KOPT-K1 (cell line): ENCODE measurements around the gene ARHGAP11A.

Experiments
- H3K27ac ChIP-seq: fragments of 200-600 bp; sonication (generic); 2 replicates; pipeline ENCODE4 v1.5.1; 2016; ENCODE audit warnings: antibody characterized with exemption, mild to moderate bottlenecking, low read depth, low read length; ENCODE audit not compliant: poor library complexity, severe bottlenecking
- H3K36me3 ChIP-seq: fragments of 200-600 bp; sonication (generic); 2 replicates; pipeline ENCODE4 v1.5.1; 2017; ENCODE audit warnings: antibody characterized with exemption, mild to moderate bottlenecking, low read length, moderate library complexity; ENCODE audit not compliant: insufficient read depth
- H3K9me3 ChIP-seq: fragments of 200-600 bp; sonication (generic); 2 replicates; pipeline ENCODE4 v1.5.1; 2017; ENCODE audit warnings: antibody characterized with exemption, low read length, mild to moderate bottlenecking; ENCODE audit not compliant: insufficient read depth, poor library complexity, severe bottlenecking

The ARHGAP11A gene

DNA sequence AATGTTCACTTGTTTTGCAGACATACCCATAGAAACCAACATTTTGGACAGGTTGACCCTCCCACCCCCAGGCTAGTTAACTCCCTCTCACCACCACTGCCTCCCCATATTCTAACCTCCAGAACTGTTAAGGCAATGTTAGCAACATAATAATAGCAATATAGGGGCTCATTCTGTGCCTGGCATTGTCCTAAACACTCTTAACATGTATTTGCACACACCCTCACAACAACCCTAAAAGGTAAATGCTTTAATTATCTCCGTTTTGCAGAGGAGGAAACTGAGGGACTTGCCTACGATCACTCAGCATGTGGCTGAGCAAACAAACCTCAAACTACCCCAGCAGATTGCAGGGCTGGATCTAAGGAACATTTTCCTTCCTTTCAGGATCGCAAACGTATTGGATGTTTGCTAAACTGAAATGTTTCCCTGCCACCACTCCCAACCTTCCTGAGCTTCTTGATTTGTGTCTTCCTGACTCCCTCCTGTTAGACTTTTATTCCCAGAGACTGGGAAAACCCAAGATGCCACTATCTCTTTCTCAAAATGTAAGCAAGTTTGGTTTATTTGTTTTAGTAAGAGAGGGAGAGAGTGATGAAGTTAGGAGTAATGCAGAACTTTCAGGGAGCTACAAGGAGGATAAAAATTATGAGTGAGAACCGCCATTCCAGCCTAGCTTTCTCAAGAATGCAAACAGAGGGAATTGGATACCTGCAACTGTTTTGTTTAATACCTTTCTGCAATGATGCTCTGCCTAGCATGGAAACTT is 27.5 kb downstream of the ARHGAP11A start:
- Histone ChIP-seq H3K9me3 (no peaks in the 10 kb centered on the region), H3K27ac (no peak overlapping the region), H3K36me3 (peaks cover 89% of the 10 kb centered on the region)

DNA sequence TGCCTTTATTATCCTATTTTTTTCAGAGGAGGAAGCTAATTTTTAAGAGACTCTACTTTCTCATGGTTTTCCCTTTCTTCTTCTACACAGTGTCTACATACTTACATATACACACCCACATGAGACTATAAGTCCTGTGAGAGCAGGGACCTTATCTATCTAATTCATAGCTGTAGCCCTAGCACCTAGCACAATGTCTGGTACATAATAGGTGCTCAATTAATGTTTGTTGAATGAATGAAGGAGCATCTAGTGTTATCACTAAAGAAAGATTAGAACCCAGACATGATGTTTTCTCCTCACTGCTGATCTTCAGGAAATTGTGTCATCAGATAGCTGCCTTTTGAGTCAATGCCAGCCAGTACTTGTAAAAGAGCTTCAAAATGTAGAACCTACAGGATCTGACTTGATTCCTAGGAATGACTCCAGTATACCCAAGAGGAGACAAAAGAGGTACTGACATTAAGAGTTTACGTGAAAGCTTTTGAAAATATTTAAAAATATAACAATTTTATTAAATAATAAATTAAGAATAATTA is 28.7 kb downstream of the ARHGAP11A start:
- Histone ChIP-seq H3K36me3 (peaks cover 87% of the 10 kb centered on the region), H3K9me3 (no peaks in the 10 kb centered on the region), H3K27ac (no peak overlapping the region)

DNA sequence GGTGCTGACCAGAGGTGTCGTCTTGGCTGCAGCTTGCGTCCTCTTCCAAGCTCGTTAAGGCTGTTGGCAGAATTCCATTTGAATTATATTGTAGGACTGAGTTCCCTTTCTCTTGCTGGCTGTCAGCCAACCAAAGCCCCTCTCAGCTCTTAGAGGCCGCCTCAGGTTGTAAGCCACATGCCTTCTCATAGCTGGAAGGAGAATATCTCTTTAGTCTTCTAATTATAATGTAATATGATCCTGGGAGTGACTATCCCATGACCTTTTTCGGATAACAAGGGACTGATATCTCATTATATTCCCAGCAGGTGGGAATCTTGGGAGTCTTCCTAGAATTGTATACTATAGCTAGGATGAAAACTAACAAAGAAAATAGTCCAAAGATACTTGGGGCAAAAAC is 31.0 kb downstream of the ARHGAP11A start:
- H3K27ac ChIP-seq = no peak overlapping the region
- H3K36me3 ChIP-seq = peaks cover 79% of the 10 kb centered on the region
- H3K9me3 ChIP-seq = no peaks in the 10 kb centered on the region

- Histone ChIP-seq H3K36me3 (peaks cover 85% of the 10 kb centered on the region), H3K9me3 (no peaks in the 10 kb centered on the region), H3K27ac (no peak overlapping the region)
These were observed 34.0 kb downstream of the ARHGAP11A start for GRCh38 chr15:32649342-32649741.

GRCh38 chr15:32651229-32651837 is 36.0 kb downstream of the ARHGAP11A start:
- peaks cover 80% of the 10 kb centered on the region for H3K36me3 ChIP-seq
- no peaks in the 10 kb centered on the region for H3K9me3 ChIP-seq
- no peak overlapping the region for H3K27ac ChIP-seq

- peaks cover 75% of the 10 kb centered on the region for H3K36me3 ChIP-seq
- H3K27ac ChIP-seq = no peak overlapping the region
- H3K9me3 ChIP-seq = no peaks in the 10 kb centered on the region
These were observed 36.9 kb downstream of the ARHGAP11A start for GRCh38 chr15:32652178-32652577.

DNA sequence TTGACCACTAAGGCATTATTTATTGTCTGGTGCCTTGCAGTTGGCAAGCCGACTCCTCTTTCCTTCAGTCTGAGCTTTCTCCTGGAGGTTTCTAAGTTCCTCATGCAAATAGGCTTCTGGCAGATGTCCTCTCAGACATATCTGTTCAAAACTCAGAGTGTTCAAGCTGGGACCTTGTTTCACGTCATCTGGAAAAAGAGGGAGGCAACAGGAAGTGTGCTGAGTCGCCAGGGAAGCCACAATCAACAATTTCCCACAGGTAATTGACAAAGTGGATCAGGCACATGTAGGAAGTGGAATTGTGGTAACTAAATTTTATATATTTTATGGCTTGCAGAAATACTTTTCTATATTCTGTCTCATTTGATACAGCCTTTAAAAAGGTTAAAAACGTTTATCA is 40.8 kb downstream of the ARHGAP11A start:
- H3K27ac ChIP-seq = no peak overlapping the region
- H3K9me3 ChIP-seq = no peaks in the 10 kb centered on the region
- H3K36me3 ChIP-seq = peaks cover 63% of the 10 kb centered on the region

DNA sequence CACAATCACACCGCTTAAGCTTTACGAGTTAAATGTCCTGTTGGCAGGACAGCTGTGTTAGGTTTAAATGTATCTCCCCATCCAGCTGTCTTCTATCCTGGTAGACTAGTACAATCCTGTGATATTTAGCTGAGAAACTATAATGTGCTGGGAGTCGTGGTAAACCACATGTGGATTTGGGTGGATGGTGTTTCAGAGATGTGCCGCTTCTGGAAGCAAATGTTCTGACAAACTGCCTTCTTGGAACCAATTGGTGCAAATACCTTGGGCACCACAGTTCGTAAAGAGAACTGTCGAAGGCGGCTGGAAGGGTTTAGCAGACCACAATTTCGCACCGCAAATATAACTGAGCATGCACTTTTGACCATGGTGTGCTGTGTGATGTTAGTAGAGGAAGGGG is 41.2 kb downstream of the ARHGAP11A start:
- Histone ChIP-seq H3K9me3 (no peaks in the 10 kb centered on the region), H3K36me3 (peaks cover 63% of the 10 kb centered on the region), H3K27ac (no peak overlapping the region)

DNA sequence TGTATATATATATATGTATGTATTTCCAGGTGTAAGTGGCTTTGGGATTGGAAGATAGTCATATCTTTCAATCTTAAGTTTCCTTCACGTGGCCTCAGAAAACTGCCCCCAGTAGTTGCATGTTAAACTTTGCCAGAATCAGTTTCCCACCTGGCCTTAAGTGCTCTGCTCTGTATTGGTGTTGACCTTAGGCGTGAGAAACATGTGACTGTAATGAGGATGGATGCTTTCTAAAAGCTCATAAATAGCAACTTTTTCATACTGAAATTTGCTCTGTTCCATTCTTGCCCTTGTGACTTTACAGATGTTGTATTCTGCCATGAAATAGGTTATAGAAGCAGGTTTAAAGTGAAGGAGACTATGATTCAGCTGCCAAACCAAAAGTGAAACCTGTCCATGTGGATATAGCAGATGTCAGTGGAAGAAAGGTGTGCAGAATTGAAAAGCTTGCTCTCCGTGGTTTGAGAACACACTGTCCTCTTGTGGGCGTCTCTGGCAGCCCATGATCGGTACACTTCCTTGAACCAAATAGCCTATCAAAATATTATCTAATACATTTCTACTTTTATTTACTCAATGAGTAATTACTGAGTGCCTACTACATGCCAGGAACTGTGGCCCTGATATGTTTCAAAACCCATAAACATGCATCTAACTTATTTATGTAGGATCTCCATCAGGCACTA is 42.0 kb downstream of the ARHGAP11A start:
- Histone ChIP-seq H3K27ac (no peak overlapping the region), H3K36me3 (peaks cover 55% of the 10 kb centered on the region), H3K9me3 (no peaks in the 10 kb centered on the region)

GRCh38 chr15:32657941-32658340 is 42.6 kb downstream of the ARHGAP11A start:
- Histone ChIP-seq H3K9me3 (no peaks in the 10 kb centered on the region), H3K36me3 (peaks cover 52% of the 10 kb centered on the region), H3K27ac (no peak overlapping the region)

DNA sequence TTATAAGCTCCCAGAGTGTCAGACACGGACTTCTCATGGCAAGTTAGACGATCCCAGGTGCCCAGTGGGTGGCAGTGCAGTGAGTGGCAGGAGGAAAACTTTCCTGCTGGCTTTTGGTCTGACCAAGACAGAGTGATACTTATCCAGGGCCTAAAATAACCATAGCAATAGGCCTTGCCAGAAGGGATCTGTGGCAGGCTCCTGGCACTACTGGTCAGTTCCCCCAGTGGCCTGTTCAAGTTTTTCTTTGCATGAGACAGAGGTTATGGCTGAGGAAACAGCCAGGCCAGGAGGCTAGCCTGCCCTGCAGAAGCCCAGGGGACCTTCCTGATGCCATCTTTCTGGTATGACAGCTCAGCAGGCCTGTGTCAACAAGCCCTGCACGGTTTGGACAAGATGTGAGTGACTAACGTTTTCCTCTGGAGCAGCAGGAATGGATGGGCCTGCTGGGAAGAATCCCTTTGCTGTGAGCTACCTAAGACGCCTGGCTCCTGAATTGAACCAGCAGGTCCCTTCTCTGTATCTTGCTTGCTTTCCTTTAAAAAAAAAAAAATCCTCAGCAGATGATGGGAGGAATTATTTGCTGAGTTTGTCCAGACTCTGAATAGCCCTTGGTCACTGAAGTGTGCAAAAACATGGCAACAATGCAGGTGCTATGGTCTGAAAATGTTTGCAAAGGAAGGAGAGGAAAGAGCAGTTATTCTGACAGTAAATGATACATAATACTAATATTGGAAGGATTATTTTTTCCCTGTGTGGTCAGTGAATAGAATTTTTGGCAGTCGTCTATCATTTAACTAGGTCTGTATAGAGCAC is 44.2 kb downstream of the ARHGAP11A start:
- Histone ChIP-seq H3K9me3 (no peaks in the 10 kb centered on the region), H3K27ac (no peak overlapping the region), H3K36me3 (peaks cover 40% of the 10 kb centered on the region)

DNA sequence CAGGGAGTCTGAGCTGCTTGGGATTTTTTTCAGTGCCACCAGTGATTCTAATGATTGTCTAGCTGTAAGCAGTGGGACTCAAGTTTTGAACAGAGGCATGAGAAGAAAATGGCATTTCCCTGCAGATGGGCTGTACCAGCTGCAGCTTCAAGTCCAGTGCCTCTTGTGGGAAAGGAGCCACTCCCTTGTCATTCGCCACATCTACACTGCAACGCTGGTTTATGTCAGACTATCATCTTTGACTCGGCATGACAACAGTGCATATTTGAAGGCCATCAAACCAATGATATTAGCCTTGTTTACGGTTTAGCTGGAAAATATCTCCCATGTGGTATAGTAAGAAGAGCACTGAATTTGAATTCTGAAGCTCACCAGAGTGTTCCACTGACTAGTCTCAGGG is 48.4 kb downstream of the ARHGAP11A start:
- Histone ChIP-seq H3K36me3 (peaks cover 12% of the 10 kb centered on the region), H3K9me3 (no peaks in the 10 kb centered on the region), H3K27ac (no peak overlapping the region)

DNA sequence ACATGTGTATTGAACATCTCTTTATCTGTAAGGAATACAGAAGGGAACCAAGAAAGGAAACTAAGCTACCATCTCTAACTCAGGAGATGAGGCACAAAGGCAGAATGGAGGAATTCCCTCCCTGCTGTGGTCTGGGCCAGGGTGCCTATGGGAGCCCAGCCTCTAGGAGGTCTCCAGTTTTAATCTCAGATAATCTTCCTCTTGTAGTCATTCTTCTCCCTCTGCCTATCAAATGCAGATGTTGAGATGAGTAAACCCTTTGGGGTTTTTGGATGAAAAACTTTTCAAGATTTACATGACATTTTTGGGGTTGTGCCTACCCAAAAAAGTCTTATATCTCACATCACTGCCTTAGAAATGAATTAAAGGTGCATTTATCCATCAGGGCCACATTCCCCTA is 49.5 kb downstream of the ARHGAP11A start:
- Histone ChIP-seq H3K27ac (no peak overlapping the region), H3K36me3 (peaks cover 12% of the 10 kb centered on the region), H3K9me3 (no peaks in the 10 kb centered on the region)

DNA sequence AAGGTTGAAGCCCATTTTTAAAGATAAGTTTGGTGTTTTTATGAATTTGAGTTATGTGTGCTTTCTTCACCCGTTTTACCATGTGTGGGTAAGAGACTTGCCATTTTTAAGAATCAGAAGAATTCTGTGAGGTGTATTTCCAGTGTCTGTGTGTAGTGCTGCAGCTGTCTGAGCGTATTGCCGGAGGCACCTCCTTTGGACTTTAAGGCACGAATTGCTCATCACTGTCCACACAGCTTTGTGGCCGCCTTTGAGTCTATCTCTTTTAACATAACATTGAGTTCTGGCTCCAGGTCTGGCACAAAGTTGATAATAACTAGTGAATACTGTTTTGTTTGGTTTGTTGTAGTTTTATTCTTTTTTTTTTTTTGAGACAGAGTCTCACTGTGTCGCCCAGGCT is 52.0 kb downstream of the ARHGAP11A start:
- Histone ChIP-seq H3K27ac (no peak overlapping the region), H3K36me3 (peaks cover 4% of the 10 kb centered on the region), H3K9me3 (no peaks in the 10 kb centered on the region)

GRCh38 chr15:32668942-32669341 is 53.6 kb downstream of the ARHGAP11A start:
- Histone ChIP-seq H3K27ac (no peak overlapping the region), H3K9me3 (no peaks in the 10 kb centered on the region), H3K36me3 (peaks cover under 1% of the 10 kb centered on the region)
